ENCODE measurements around the gene RAB44. TPM values are rescaled to one million over a fixed set of nuclear protein-coding genes. Genes with fewer than 3 reads are reported as not detected.

The RAB44 gene
- total RNA-seq, 1 experiment from 2014 or later: not detected

- Histone ChIP-seq H3K4me2 (ENCODE audit: insufficient read depth, insufficient read length, low read length) (no peak overlapping the region), H3K56ac (ENCODE audit: insufficient read length, low read depth, low read length) (no peak overlapping the region), H3T11ph (ENCODE audit: low read length) (no peak overlapping the region), H4K20me1 (ENCODE audit: control insufficient read depth, insufficient read depth, insufficient read length) (no peaks in the 10 kb centered on the region), H3K27me3 (ENCODE audit: insufficient read depth, low read length) (no peaks in the 10 kb centered on the region), H4K91ac (ENCODE audit: insufficient read length, low read depth, low read length) (no peak overlapping the region), H3K14ac (ENCODE audit: insufficient read depth, low read length) (no peak overlapping the region), H3K9me3 (ENCODE audit: control insufficient read depth, low read depth, low read length) (no peaks in the 10 kb centered on the region), H2BK15ac (ENCODE audit: low read depth, low read length) (no peak overlapping the region), H3K4me1 (ENCODE audit: insufficient read depth, low read length) (no peaks in the 10 kb centered on the region), H3K9ac (ENCODE audit: extremely low read depth, insufficient read length, low read length) (no peak overlapping the region), H4K8ac (replicated peaks; ENCODE audit: insufficient read length, low read depth, low read length) (no peak overlapping the region), H2BK12ac (ENCODE audit: insufficient read length, low read depth, low read length) (no peak overlapping the region), H2BK5ac (ENCODE audit: insufficient read length, low read length) (no peak overlapping the region), H3K79me1 (ENCODE audit: insufficient read depth, low read depth, low read length, poor library complexity, severe bottlenecking) (no peaks in the 10 kb centered on the region), H2BK20ac (ENCODE audit: low read depth, low read length, poor library complexity, severe bottlenecking) (no peak overlapping the region), H3K23me2 (ENCODE audit: insufficient read length, low read depth, low read length, poor library complexity, severe bottlenecking) (no peaks in the 10 kb centered on the region), H2BK120ac (ENCODE audit: low read depth, low read length, poor library complexity, severe bottlenecking) (no peak overlapping the region), H3K27ac (ENCODE audit: insufficient read length, low read depth, low read length) (no peak overlapping the region), H3K23ac (ENCODE audit: insufficient read length, low read depth, low read length) (no peak overlapping the region), H2AK5ac (ENCODE audit: insufficient read length, low read length) (no peak overlapping the region), H3K79me2 (ENCODE audit: insufficient read depth, low read length) (no peaks in the 10 kb centered on the region), H3K4ac (ENCODE audit: low read depth, low read length) (no peak overlapping the region), H2AFZ (ENCODE audit: low read length) (no peak overlapping the region), H3K18ac (ENCODE audit: insufficient read length, low read depth, low read length) (no peak overlapping the region), H4K5ac (ENCODE audit: insufficient read length, low read depth, low read length) (no peak overlapping the region)
- H3K36me3 Mint-ChIP-seq (ENCODE audit: insufficient read depth in 1 of 3, low read depth in 3 of 3): no peaks in the 10 kb centered on the region; a peak in 1 of 7 replicates
- DNase-seq: peak; percentile 78
- TF ChIP-seq, protein P1, sequence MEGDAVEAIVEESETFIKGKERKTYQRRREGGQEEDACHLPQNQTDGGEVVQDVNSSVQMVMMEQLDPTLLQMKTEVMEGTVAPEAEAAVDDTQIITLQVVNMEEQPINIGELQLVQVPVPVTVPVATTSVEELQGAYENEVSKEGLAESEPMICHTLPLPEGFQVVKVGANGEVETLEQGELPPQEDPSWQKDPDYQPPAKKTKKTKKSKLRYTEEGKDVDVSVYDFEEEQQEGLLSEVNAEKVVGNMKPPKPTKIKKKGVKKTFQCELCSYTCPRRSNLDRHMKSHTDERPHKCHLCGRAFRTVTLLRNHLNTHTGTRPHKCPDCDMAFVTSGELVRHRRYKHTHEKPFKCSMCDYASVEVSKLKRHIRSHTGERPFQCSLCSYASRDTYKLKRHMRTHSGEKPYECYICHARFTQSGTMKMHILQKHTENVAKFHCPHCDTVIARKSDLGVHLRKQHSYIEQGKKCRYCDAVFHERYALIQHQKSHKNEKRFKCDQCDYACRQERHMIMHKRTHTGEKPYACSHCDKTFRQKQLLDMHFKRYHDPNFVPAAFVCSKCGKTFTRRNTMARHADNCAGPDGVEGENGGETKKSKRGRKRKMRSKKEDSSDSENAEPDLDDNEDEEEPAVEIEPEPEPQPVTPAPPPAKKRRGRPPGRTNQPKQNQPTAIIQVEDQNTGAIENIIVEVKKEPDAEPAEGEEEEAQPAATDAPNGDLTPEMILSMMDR (conservative IDR thresholded peaks at IDR 0.05): peak; percentile 71
- no peaks in the 10 kb centered on the region for H3K9me3 Mint-ChIP-seq
- H3K4me1 Mint-ChIP-seq: peaks cover 0 to 2% of the 10 kb centered on the region in 2 experiments; a peak in 1 of 4 replicates
- no CpG with 5 or more reads among the region's 13 CpGs for WGBS (ENCODE audit: extremely low coverage, insufficient read length, low lambda C conversion rate)
- H3K27me3 Mint-ChIP-seq (ENCODE audit: low read depth): peaks cover 12% of the 10 kb centered on the region; the same call in 1 of the 2 replicates
- H3K27ac Mint-ChIP-seq: no peak overlapping the region; a peak in 1 of 7 replicates
- no peak overlapping the region for H3K4me3 Mint-ChIP-seq
These were observed 27.1 kb downstream of the RAB44 start for GRCh38 chr6:36724514-36725390.
